WTC11 (cell line): Measurements from ENCODE around the gene ADGRF1. TPM values are rescaled to one million over a fixed set of nuclear protein-coding genes. Genes with fewer than 3 reads are reported as not detected.

ENCODE experiments used
- ATAC-seq: fragments of 200-7000 bp; cut with Tn5 transposase; 2 replicates; pipeline ENCODE4 v1.10.0; 2021; ENCODE audit warnings: mild to moderate bottlenecking, moderate library complexity
- CTCF ChIA-PET: fragments of 300-600 bp; sonication (Branson Sonifier 250); formaldehyde crosslinking; loops from one replicate; lab custom pipeline; 2021; ENCODE audit warnings: antibody characterized with exemption; lab: Charles Lee
- POLR2A ChIA-PET: fragments of 350-600 bp; sonication (Branson Sonifier 250); formaldehyde crosslinking; loops from one replicate; lab custom pipeline; 2021; ENCODE audit warnings: antibody characterized with exemption; lab: Charles Lee
- DNase-seq: peaks from one replicate; pipeline ENCODE4 v3.0.0; 2021; ENCODE audit warnings: low spot score
- H3K27ac Mint-ChIP-seq: 2 replicates; pipeline ENCODE4 v1.8.0; 2021; ENCODE audit warnings: mixed read lengths
- H3K27me3 Mint-ChIP-seq: 2 replicates; pipeline ENCODE4 v1.8.0; 2021; ENCODE audit warnings: low read depth, mild to moderate bottlenecking, moderate library complexity, mixed read lengths
- H3K36me3 Mint-ChIP-seq: 2 replicates; pipeline ENCODE4 v1.8.0; 2021; ENCODE audit warnings: mixed read lengths
- H3K4me1 Mint-ChIP-seq: 2 replicates; pipeline ENCODE4 v1.8.0; 2022; ENCODE audit warnings: mixed read lengths
- H3K4me3 Mint-ChIP-seq: 2 replicates; pipeline ENCODE4 v1.8.0; 2021; ENCODE audit warnings: mild to moderate bottlenecking, moderate library complexity, mixed read lengths
- H3K9me3 Mint-ChIP-seq: 2 replicates; pipeline ENCODE4 v1.8.0; 2021; ENCODE audit warnings: mixed read lengths
- AR ChIP-seq: fragments of 250-450 bp; sonication (Bioruptor Pico); IDR thresholded peaks from 2 replicates; pipeline ENCODE4 v1.9.0; 2021; ENCODE audit warnings: mild to moderate bottlenecking
- CREM ChIP-seq: sonication (generic); formaldehyde crosslinking; IDR thresholded peaks from 2 replicates; pipeline ENCODE4 v1.8.1; 2022; ENCODE audit warnings: mild to moderate bottlenecking, missing genetic modification reagents, moderate library complexity
- E2F1 ChIP-seq: sonication (generic); formaldehyde crosslinking; IDR thresholded peaks from 2 replicates; pipeline ENCODE4 v1.8.0; 2022; ENCODE audit warnings: mild to moderate bottlenecking, missing genetic modification reagents
- E2F4 ChIP-seq: sonication (generic); formaldehyde crosslinking; IDR thresholded peaks from 2 replicates; pipeline ENCODE4 v1.8.1; 2022; ENCODE audit warnings: low read depth, mild to moderate bottlenecking, moderate library complexity, missing genetic modification reagents, borderline replicate concordance
- ELF4 ChIP-seq: sonication (generic); formaldehyde crosslinking; IDR thresholded peaks from 2 replicates; pipeline ENCODE4 v1.8.1; 2022; ENCODE audit warnings: low read depth, mild to moderate bottlenecking, moderate library complexity, missing genetic modification reagents
- FOXJ3 ChIP-seq: sonication (generic); formaldehyde crosslinking; IDR thresholded peaks from 2 replicates; pipeline ENCODE4 v1.9.0; 2021; ENCODE audit warnings: missing genetic modification reagents, mild to moderate bottlenecking, borderline replicate concordance
- FOXP4 ChIP-seq: sonication (generic); formaldehyde crosslinking; IDR thresholded peaks from 2 replicates; pipeline ENCODE4 v1.8.0; 2022; ENCODE audit warnings: mild to moderate bottlenecking, missing genetic modification reagents
- HMGXB4 ChIP-seq: sonication (generic); formaldehyde crosslinking; IDR thresholded peaks from 2 replicates; pipeline ENCODE4 v1.8.1; 2023; ENCODE audit warnings: mild to moderate bottlenecking, moderate library complexity, missing genetic modification reagents
- JUN ChIP-seq: sonication (generic); formaldehyde crosslinking; IDR thresholded peaks from 2 replicates; pipeline ENCODE4 v1.8.0; 2023; ENCODE audit warnings: mild to moderate bottlenecking, missing genetic modification reagents
- MYBL2 ChIP-seq: sonication (generic); formaldehyde crosslinking; IDR thresholded peaks from 2 replicates; pipeline ENCODE4 v1.8.1; 2023; ENCODE audit warnings: mild to moderate bottlenecking, moderate library complexity, missing genetic modification reagents
- NFATC4 ChIP-seq: fragments of 250-450 bp; sonication (Bioruptor Pico); IDR thresholded peaks from 2 replicates; pipeline ENCODE4 v1.9.0; 2021; ENCODE audit warnings: mild to moderate bottlenecking
- NR2C2 ChIP-seq: sonication (generic); formaldehyde crosslinking; IDR thresholded peaks from 2 replicates; pipeline ENCODE4 v1.8.0; 2022; ENCODE audit warnings: mild to moderate bottlenecking, missing genetic modification reagents
- OVOL2 ChIP-seq: fragments of 250-450 bp; sonication (Bioruptor Pico); IDR thresholded peaks from 2 replicates; pipeline ENCODE4 v1.9.0; 2021; ENCODE audit warnings: mild to moderate bottlenecking, borderline replicate concordance
- RORB ChIP-seq: fragments of 250-450 bp; sonication (Bioruptor Pico); IDR thresholded peaks from 2 replicates; pipeline ENCODE4 v1.9.0; 2021; ENCODE audit warnings: mild to moderate bottlenecking
- ZNF121 ChIP-seq: sonication (generic); formaldehyde crosslinking; IDR thresholded peaks from 2 replicates; pipeline ENCODE4 v1.8.0; 2023; ENCODE audit warnings: missing genetic modification reagents
- ZNF219 ChIP-seq: sonication (generic); formaldehyde crosslinking; IDR thresholded peaks from 2 replicates; pipeline ENCODE4 v1.8.0; 2023; ENCODE audit warnings: missing genetic modification reagents, mild to moderate bottlenecking, borderline replicate concordance
- ZNF232 ChIP-seq: sonication (generic); formaldehyde crosslinking; IDR thresholded peaks from 2 replicates; pipeline ENCODE4 v1.8.0; 2022; ENCODE audit warnings: mild to moderate bottlenecking, missing genetic modification reagents
- ZNF425 ChIP-seq: fragments of 250-450 bp; sonication (Bioruptor Pico); conservative IDR thresholded peaks from 2 replicates; pipeline ENCODE4 v1.9.0; 2021; ENCODE audit warnings: mild to moderate bottlenecking
- ZNF512 ChIP-seq: sonication (generic); formaldehyde crosslinking; IDR thresholded peaks from 2 replicates; pipeline ENCODE4 v1.8.1; 2022; ENCODE audit warnings: missing genetic modification reagents, borderline replicate concordance
- total RNA-seq: library from RNA; stranded (reverse); gene quantifications from 3 replicates; pipeline ENCODE4 v1.2.3, GENCODE V29; 2021

ADGRF1 gene
- total RNA-seq, 1 experiment from 2014 or later = 0.26 TPM

- no peak for TF ChIP-seq ELF4 (CRISPR knock-in tag)
These were observed 52.0 kb downstream of the ADGRF1 start (continued) for GRCh38 chr6:46990031-46990644.

- ATAC-seq = no peak
- CTCF ChIA-PET = interaction anchor here (1.5 kb wide), 1 partner anchor 141 kb away, joined by 9 read pairs; no protein-coding TSS in a partner anchor
These were observed 52.7 kb downstream of the ADGRF1 start for GRCh38 chr6:46989398-46989797.

More at GRCh38 chr6:46989398-46989797, 52.7 kb downstream of the ADGRF1 start:
- TF ChIP-seq HMGXB4 (CRISPR knock-in tag) = no peak
- TF ChIP-seq E2F1 (CRISPR knock-in tag) = no peak
- no peak for TF ChIP-seq CREM (CRISPR knock-in tag)
- no peak for TF ChIP-seq NR2C2 (CRISPR knock-in tag)
- no peak for TF ChIP-seq ZNF512 (CRISPR knock-in tag)
- no peak for TF ChIP-seq AR (CRISPR knock-in tag)
- TF ChIP-seq ZNF121 (CRISPR knock-in tag) = no peak
- TF ChIP-seq ZNF425 (CRISPR knock-in tag) = no peak
- no peak for TF ChIP-seq ZNF219 (CRISPR knock-in tag)
- no peak for TF ChIP-seq MYBL2 (CRISPR knock-in tag)
- TF ChIP-seq NFATC4 (CRISPR knock-in tag) = no peak
- TF ChIP-seq ZNF232 (CRISPR knock-in tag) = no peak
- TF ChIP-seq JUN (CRISPR knock-in tag) = no peak
- no peak for TF ChIP-seq FOXJ3 (CRISPR knock-in tag)
- TF ChIP-seq FOXP4 = no peak
- TF ChIP-seq RORB (CRISPR knock-in tag) = no peak
- no peak for TF ChIP-seq OVOL2 (CRISPR knock-in tag)
- TF ChIP-seq E2F4 (CRISPR knock-in tag) = no peak
- Mint-ChIP-seq H3K9me3 (no peaks in the 10 kb centered on the region), H3K4me1 (0 out of 2 replicates have a peak, but pooled peaks cover 6% of the 10 kb centered on the region), H3K27me3 (no peaks in the 10 kb centered on the region; the same call in 1 of the 2 replicates), H3K27ac (no peak overlapping the region), H3K36me3 (no peaks in the 10 kb centered on the region), H3K4me3 (no peak overlapping the region)
- POLR2A ChIA-PET = no interaction called here
- DNase-seq = no peak
